ENCODE measurements around the gene NR3C2. TPM values are rescaled to one million over a fixed set of nuclear protein-coding genes. Genes with fewer than 3 reads are reported as not detected.

Gene NR3C2
- total and polyA plus RNA-seq, 10 of the 15 experiments (the other 5 are each of a cell fraction or from before 2014, with no cell fraction given), result 0.05 to 0.11 (median 0.08) TPM; not detected in 4

DNA sequence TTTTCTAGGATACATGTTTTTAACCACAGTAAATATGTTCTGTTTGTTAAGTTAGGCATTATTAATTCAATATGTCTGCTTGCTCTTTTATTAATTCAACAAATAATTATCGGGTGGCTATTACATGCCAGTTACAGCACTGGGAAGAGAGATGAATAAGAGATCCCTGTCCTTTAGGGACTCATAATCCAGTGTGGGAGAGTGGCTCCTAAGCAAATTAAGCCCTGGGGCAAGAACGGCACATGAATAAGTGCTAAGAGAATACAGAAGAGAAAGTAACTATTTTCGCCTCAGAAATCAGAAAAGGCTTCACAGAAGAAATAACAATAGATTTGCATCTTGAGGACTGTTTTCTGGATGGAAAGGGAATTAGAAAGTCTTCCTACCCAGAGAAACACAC is 236.7 kb downstream of the NR3C2 start:
- WGBS (ENCODE audit: insufficient coverage, insufficient replicate concordance, low lambda C conversion rate, missing lambda C conversion rate), result 32% methylated on average over 3 of the region's 3 CpGs
- ChIA-PET CTCF (no interaction called here), SMC1A (ENCODE audit: uncharacterized antibody, unreplicated experiment) (no interaction called here), POLR2A (no interaction called here), RAD21 (ENCODE audit: unreplicated experiment) (no interaction called here)
- H2AFZ ChIP-seq (ENCODE audit: control insufficient read depth, low read depth, low read length), result no peak overlapping the region
- H3K36me3 ChIP-seq (ENCODE audit: control insufficient read depth in 2 of 2, insufficient read depth in 2 of 2, low read length in 1 of 2), result no peaks in the 10 kb centered on the region
- ATAC-seq (no peak), FAIRE-seq (no peak), DNase-seq (ENCODE audit: low read depth, low spot score) (no peak)
- H4K20me1 ChIP-seq (ENCODE audit: control insufficient read depth, insufficient read depth), result no peaks in the 10 kb centered on the region
- no peak overlapping the region for H3K9ac ChIP-seq (ENCODE audit: control insufficient read depth, insufficient read depth, low read length)
- no peak overlapping the region for H3K4me2 ChIP-seq (ENCODE audit: control insufficient read depth, insufficient read depth)
- intact Hi-C loops (cut with micrococcal nuclease; ENCODE audit: unreplicated experiment) (no loop called here), in situ Hi-C loops (cut with MboI) (no loop called here)
- H3K9me3 ChIP-seq (replicated peaks; ENCODE audit: control insufficient read depth, insufficient read depth, low read length), result no peaks in the 10 kb centered on the region
- no peaks in the 10 kb centered on the region; a peak in 1 of 4 replicates for H3K27me3 ChIP-seq (replicated peaks in 1 of 2; ENCODE audit: control insufficient read depth in 2 of 2, insufficient read depth in 2 of 2, low read length in 1 of 2)
- H3K79me2 ChIP-seq (ENCODE audit: control insufficient read depth, insufficient read depth, low read length), result no peaks in the 10 kb centered on the region
- no peak overlapping the region for H3K27ac ChIP-seq (ENCODE audit: control insufficient read depth, insufficient read depth)
- no peaks in the 10 kb centered on the region for H3K4me1 ChIP-seq (ENCODE audit: control insufficient read depth, insufficient read depth, low read length)
- no TSS peak for BruUV-seq (replicated peaks)
- TF ChIP-seq, protein P1, sequence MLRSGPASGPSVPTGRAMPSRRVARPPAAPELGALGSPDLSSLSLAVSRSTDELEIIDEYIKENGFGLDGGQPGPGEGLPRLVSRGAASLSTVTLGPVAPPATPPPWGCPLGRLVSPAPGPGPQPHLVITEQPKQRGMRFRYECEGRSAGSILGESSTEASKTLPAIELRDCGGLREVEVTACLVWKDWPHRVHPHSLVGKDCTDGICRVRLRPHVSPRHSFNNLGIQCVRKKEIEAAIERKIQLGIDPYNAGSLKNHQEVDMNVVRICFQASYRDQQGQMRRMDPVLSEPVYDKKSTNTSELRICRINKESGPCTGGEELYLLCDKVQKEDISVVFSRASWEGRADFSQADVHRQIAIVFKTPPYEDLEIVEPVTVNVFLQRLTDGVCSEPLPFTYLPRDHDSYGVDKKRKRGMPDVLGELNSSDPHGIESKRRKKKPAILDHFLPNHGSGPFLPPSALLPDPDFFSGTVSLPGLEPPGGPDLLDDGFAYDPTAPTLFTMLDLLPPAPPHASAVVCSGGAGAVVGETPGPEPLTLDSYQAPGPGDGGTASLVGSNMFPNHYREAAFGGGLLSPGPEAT (IDR thresholded peaks at IDR 0.05; ENCODE audit: low read depth), result no peak
- no peak for TF ChIP-seq EED (IDR thresholded peaks at IDR 0.05; ENCODE audit: low read depth)
- TF ChIP-seq NFYA (IDR thresholded peaks at IDR 0.05; ENCODE audit: borderline replicate concordance, low read depth, low read length), result no peak
- no peak for TF ChIP-seq ZSCAN29 (IDR thresholded peaks at IDR 0.05)
- no peak for TF ChIP-seq NFIC (IDR thresholded peaks at IDR 0.05; ENCODE audit: low read depth, low read length)
- no peak overlapping the region for H3K4me3 ChIP-seq

DNA sequence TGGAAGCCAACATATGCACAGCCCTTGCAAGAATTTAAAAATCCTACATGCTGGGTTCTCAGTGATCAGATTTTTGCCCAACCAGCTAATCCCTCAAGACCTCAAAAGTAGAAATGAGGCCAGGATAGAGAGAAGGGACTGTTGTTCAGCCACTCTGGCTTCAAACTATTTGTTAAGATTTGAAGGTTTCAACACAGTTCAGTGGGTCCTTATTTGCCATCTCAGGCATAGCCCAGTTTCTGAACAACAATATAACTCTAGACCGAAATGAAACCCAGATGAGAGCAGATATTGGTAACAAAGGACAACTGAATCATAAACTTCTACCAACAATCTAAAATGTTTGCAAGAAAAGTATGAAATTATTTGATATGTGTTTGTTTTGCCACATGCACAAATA is 237.3 kb downstream of the NR3C2 start:
- no peak overlapping the region for H3K4me3 ChIP-seq
- FAIRE-seq, result no peak
- CTCF ChIA-PET, result no interaction called here
- TF ChIP-seq CBFB (IDR thresholded peaks at IDR 0.05; ENCODE audit: low read depth), result no peak
- no peak for TF ChIP-seq ZNF622 (IDR thresholded peaks at IDR 0.05)
- no peak for TF ChIP-seq CEBPB (IDR thresholded peaks at IDR 0.05; ENCODE audit: borderline replicate concordance in 1 of 2, low read depth in 2 of 2, low read length in 2 of 2)
- TF ChIP-seq, protein P2, sequence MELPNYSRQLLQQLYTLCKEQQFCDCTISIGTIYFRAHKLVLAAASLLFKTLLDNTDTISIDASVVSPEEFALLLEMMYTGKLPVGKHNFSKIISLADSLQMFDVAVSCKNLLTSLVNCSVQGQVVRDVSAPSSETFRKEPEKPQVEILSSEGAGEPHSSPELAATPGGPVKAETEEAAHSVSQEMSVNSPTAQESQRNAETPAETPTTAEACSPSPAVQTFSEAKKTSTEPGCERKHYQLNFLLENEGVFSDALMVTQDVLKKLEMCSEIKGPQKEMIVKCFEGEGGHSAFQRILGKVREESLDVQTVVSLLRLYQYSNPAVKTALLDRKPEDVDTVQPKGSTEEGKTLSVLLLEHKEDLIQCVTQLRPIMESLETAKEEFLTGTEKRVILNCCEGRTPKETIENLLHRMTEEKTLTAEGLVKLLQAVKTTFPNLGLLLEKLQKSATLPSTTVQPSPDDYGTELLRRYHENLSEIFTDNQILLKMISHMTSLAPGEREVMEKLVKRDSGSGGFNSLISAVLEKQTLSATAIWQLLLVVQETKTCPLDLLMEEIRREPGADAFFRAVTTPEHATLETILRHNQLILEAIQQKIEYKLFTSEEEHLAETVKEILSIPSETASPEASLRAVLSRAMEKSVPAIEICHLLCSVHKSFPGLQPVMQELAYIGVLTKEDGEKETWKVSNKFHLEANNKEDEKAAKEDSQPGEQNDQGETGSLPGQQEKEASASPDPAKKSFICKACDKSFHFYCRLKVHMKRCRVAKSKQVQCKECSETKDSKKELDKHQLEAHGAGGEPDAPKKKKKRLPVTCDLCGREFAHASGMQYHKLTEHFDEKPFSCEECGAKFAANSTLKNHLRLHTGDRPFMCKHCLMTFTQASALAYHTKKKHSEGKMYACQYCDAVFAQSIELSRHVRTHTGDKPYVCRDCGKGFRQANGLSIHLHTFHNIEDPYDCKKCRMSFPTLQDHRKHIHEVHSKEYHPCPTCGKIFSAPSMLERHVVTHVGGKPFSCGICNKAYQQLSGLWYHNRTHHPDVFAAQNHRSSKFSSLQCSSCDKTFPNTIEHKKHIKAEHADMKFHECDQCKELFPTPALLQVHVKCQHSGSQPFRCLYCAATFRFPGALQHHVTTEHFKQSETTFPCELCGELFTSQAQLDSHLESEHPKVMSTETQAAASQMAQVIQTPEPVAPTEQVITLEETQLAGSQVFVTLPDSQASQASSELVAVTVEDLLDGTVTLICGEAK (IDR thresholded peaks at IDR 0.05; ENCODE audit: borderline replicate concordance), result no peak
- no peak for TF ChIP-seq SUPT20H (IDR thresholded peaks at IDR 0.05; ENCODE audit: borderline replicate concordance, control insufficient read depth, low read depth, low read length)
- TF ChIP-seq NBN (IDR thresholded peaks at IDR 0.05), result no peak
- TF ChIP-seq TCF3 (IDR thresholded peaks at IDR 0.05; ENCODE audit: borderline replicate concordance, insufficient read depth, low read depth, low read length), result no peak

More for the DNA sequence above, 237.3 kb downstream of the NR3C2 start:
- no peak for DNase-seq (ENCODE audit: low read depth, low spot score)
- Histone ChIP-seq H3K27ac (ENCODE audit: control insufficient read depth, insufficient read depth) (no peak overlapping the region), H3K4me1 (ENCODE audit: control insufficient read depth, insufficient read depth, low read length) (no peaks in the 10 kb centered on the region), H3K79me2 (ENCODE audit: control insufficient read depth, insufficient read depth, low read length) (no peaks in the 10 kb centered on the region), H3K4me2 (ENCODE audit: control insufficient read depth, insufficient read depth) (no peak overlapping the region), H3K36me3 (ENCODE audit: control insufficient read depth in 2 of 2, insufficient read depth in 2 of 2, low read length in 1 of 2) (no peaks in the 10 kb centered on the region), H3K9me3 (replicated peaks; ENCODE audit: control insufficient read depth, insufficient read depth, low read length) (no peaks in the 10 kb centered on the region), H3K27me3 (replicated peaks in 1 of 2; ENCODE audit: control insufficient read depth in 2 of 2, insufficient read depth in 2 of 2, low read length in 1 of 2) (no peaks in the 10 kb centered on the region; a peak in 1 of 4 replicates), H3K9ac (ENCODE audit: control insufficient read depth, insufficient read depth, low read length) (no peak overlapping the region), H4K20me1 (ENCODE audit: control insufficient read depth, insufficient read depth) (no peaks in the 10 kb centered on the region), H2AFZ (ENCODE audit: control insufficient read depth, low read depth, low read length) (no peak overlapping the region)
- no peak for ATAC-seq
- in situ Hi-C loops (cut with MboI), result no loop called here
- intact Hi-C loops (cut with micrococcal nuclease; ENCODE audit: unreplicated experiment), result no loop called here
- no TSS peak for BruUV-seq (replicated peaks)
- 7% methylated on average over 1 of the region's 1 CpG for WGBS (ENCODE audit: insufficient coverage, insufficient replicate concordance, low lambda C conversion rate, missing lambda C conversion rate)
- ChIA-PET SMC1A (ENCODE audit: uncharacterized antibody, unreplicated experiment) (no interaction called here), RAD21 (ENCODE audit: unreplicated experiment) (no interaction called here), POLR2A (no interaction called here)
